HEK293 (cell line): ENCODE results near the gene ZNF768.

Source experiments
- CTCF ChIP-seq: fragments of 450-650 bp; formaldehyde crosslinking; IDR thresholded peaks from 2 replicates; pipeline ENCODE4 v1.5.1; 2016; ENCODE audit warnings: missing biosample characterization, missing genetic modification characterization
- EGR2 ChIP-seq: fragments of 450-650 bp; formaldehyde crosslinking; IDR thresholded peaks from 2 replicates; pipeline ENCODE4 v1.5.1; 2016; ENCODE audit warnings: low read depth, missing biosample characterization, missing genetic modification characterization
- HOXD13 ChIP-seq: sonication (generic); formaldehyde crosslinking; IDR thresholded peaks from 2 replicates; pipeline ENCODE4 v1.8.0; 2022; ENCODE audit warnings: missing genetic modification reagents, borderline replicate concordance
- IKZF3 ChIP-seq: fragments of 450-650 bp; IDR thresholded peaks from 2 replicates; pipeline ENCODE4 v1.5.0; 2018; ENCODE audit warnings: missing biosample characterization, mild to moderate bottlenecking, missing genetic modification characterization, moderate library complexity
- KLF17 ChIP-seq: fragments of 450-650 bp; formaldehyde crosslinking; IDR thresholded peaks from 2 replicates; pipeline ENCODE4 v1.5.1; 2016; ENCODE audit warnings: missing biosample characterization, missing genetic modification characterization
- PATZ1 ChIP-seq: fragments of 450-650 bp; formaldehyde crosslinking; IDR thresholded peaks from 2 replicates; pipeline ENCODE4 v1.5.1; 2016; ENCODE audit warnings: missing biosample characterization, missing genetic modification characterization
- PRDM10 ChIP-seq: fragments of 450-650 bp; formaldehyde crosslinking; IDR thresholded peaks from 2 replicates; pipeline ENCODE4 v1.5.1; 2016; ENCODE audit warnings: missing biosample characterization, missing genetic modification characterization
- PRDM4 ChIP-seq: fragments of 450-650 bp; formaldehyde crosslinking; IDR thresholded peaks from 2 replicates; pipeline ENCODE4 v1.5.1; 2017; ENCODE audit warnings: missing biosample characterization, missing genetic modification characterization
- RBAK ChIP-seq: fragments of 450-650 bp; formaldehyde crosslinking; IDR thresholded peaks from 2 replicates; pipeline ENCODE4 v1.5.1; 2016; ENCODE audit warnings: missing biosample characterization, missing genetic modification characterization
- SP7 ChIP-seq: fragments of 450-650 bp; formaldehyde crosslinking; IDR thresholded peaks from 2 replicates; pipeline ENCODE4 v1.5.1; 2016; ENCODE audit warnings: missing biosample characterization, missing genetic modification characterization
- WT1 ChIP-seq: fragments of 450-650 bp; formaldehyde crosslinking; IDR thresholded peaks from 2 replicates; pipeline ENCODE4 v1.5.1; 2016; ENCODE audit warnings: missing biosample characterization, missing genetic modification characterization
- ZBTB21 ChIP-seq: fragments of 450-650 bp; formaldehyde crosslinking; IDR thresholded peaks from 2 replicates; pipeline ENCODE4 v1.5.1; 2017; ENCODE audit warnings: missing biosample characterization, missing genetic modification characterization
- ZEB2 ChIP-seq: fragments of 450-650 bp; formaldehyde crosslinking; IDR thresholded peaks from 2 replicates; pipeline ENCODE4 v1.5.1; 2016; ENCODE audit warnings: missing biosample characterization, missing genetic modification characterization
- ZFHX2 ChIP-seq: fragments of 450-650 bp; formaldehyde crosslinking; conservative IDR thresholded peaks from 2 replicates; pipeline ENCODE4 v1.5.1; 2016; ENCODE audit warnings: missing biosample characterization, missing genetic modification characterization
- ZNF112 ChIP-seq: fragments of 450-650 bp; formaldehyde crosslinking; IDR thresholded peaks from 2 replicates; pipeline ENCODE4 v1.5.0; 2017; ENCODE audit warnings: missing biosample characterization, missing genetic modification characterization
- ZNF2 ChIP-seq: fragments of 450-650 bp; formaldehyde crosslinking; IDR thresholded peaks from 2 replicates; pipeline ENCODE4 v1.5.1; 2016; ENCODE audit warnings: missing biosample characterization, missing genetic modification characterization
- ZNF302 ChIP-seq: fragments of 450-650 bp; formaldehyde crosslinking; IDR thresholded peaks from 2 replicates; pipeline ENCODE4 v1.5.1; 2016; ENCODE audit warnings: missing biosample characterization, missing genetic modification characterization, low read depth
- ZNF335 ChIP-seq: fragments of 450-650 bp; formaldehyde crosslinking; conservative IDR thresholded peaks from 2 replicates; pipeline ENCODE4 v1.5.1; 2016; ENCODE audit warnings: missing biosample characterization, missing genetic modification characterization
- ZNF394 ChIP-seq: fragments of 450-650 bp; formaldehyde crosslinking; IDR thresholded peaks from 2 replicates; pipeline ENCODE4 v1.5.1; 2016; ENCODE audit warnings: missing biosample characterization, missing genetic modification characterization, mild to moderate bottlenecking, moderate library complexity, borderline replicate concordance
- ZNF530 ChIP-seq: fragments of 450-650 bp; formaldehyde crosslinking; IDR thresholded peaks from 2 replicates; pipeline ENCODE4 v1.5.1; 2016; ENCODE audit warnings: low read depth, missing biosample characterization, missing genetic modification characterization
- ZNF549 ChIP-seq: fragments of 450-650 bp; IDR thresholded peaks from 2 replicates; pipeline ENCODE4 v1.5.1; 2018; ENCODE audit warnings: missing biosample characterization, missing genetic modification characterization, mild to moderate bottlenecking, inconsistent platforms, moderate library complexity
- ZNF561 ChIP-seq: fragments of 450-650 bp; IDR thresholded peaks from 2 replicates; pipeline ENCODE4 v1.5.1; 2018; ENCODE audit warnings: missing biosample characterization, missing genetic modification characterization, borderline replicate concordance
- ZNF596 ChIP-seq: fragments of 450-650 bp; IDR thresholded peaks from 2 replicates; pipeline ENCODE4 v1.5.0; 2018; ENCODE audit warnings: missing biosample characterization, mild to moderate bottlenecking, missing genetic modification characterization, moderate library complexity
- ZNF660 ChIP-seq: fragments of 450-650 bp; IDR thresholded peaks from 2 replicates; pipeline ENCODE4 v1.5.1; 2018; ENCODE audit warnings: missing biosample characterization, mild to moderate bottlenecking, missing genetic modification characterization
- ZNF701 ChIP-seq: fragments of 450-650 bp; formaldehyde crosslinking; IDR thresholded peaks from 2 replicates; pipeline ENCODE4 v1.5.1; 2016; ENCODE audit warnings: missing biosample characterization, missing genetic modification characterization
- ZNF777 ChIP-seq: fragments of 450-650 bp; formaldehyde crosslinking; IDR thresholded peaks from 2 replicates; pipeline ENCODE4 v1.5.1; 2017; ENCODE audit warnings: missing biosample characterization, missing genetic modification characterization, borderline replicate concordance
- ZSCAN18 ChIP-seq: fragments of 450-650 bp; formaldehyde crosslinking; IDR thresholded peaks from 2 replicates; pipeline ENCODE4 v1.5.1; 2016; ENCODE audit warnings: missing biosample characterization, missing genetic modification characterization

ZNF768 gene

GRCh38 chr16:30541502-30542329 is 15.3 kb upstream of the ZNF768 start (continued):
- TF ChIP-seq PRDM4, result no peak
- no peak for TF ChIP-seq ZNF2 (tag by site-specific recombination)
- TF ChIP-seq ZSCAN18, result no peak
- TF ChIP-seq PRDM10 (tag by site-specific recombination), result peak; percentile 81
- 0 out of 2 replicates have a peak, but pooled peaks have one; percentile 17 for TF ChIP-seq PATZ1
- TF ChIP-seq WT1 (tag by site-specific recombination), result peak; percentile 63; the same call in 1 of the 2 replicates
- TF ChIP-seq ZNF660 (tag by site-specific recombination), result peak; percentile 38; the same call in 1 of the 2 replicates
- 0 out of 2 replicates have a peak, but pooled peaks have one; percentile 23 for TF ChIP-seq ZEB2
- no peak for TF ChIP-seq ZNF596 (tag by site-specific recombination)
- no peak for TF ChIP-seq ZNF701 (tag by site-specific recombination)
- peak; percentile 78 for TF ChIP-seq EGR2 (tag by site-specific recombination)
- TF ChIP-seq ZNF335, result peak; percentile 40; the same call in 1 of the 2 replicates
- TF ChIP-seq IKZF3 (tag by site-specific recombination), result peak; percentile 51
- no peak for TF ChIP-seq ZNF530 (tag by site-specific recombination)
- no peak for TF ChIP-seq ZNF777 (tag by site-specific recombination)
- TF ChIP-seq ZNF549 (tag by site-specific recombination), result no peak
- no peak for TF ChIP-seq HOXD13 (CRISPR knock-in tag)
- TF ChIP-seq ZNF302 (tag by site-specific recombination), result no peak
- TF ChIP-seq ZNF112, result no peak
- TF ChIP-seq ZNF394 (tag by site-specific recombination), result peak; percentile 67; the same call in 1 of the 2 replicates
- peak; percentile 43 for TF ChIP-seq SP7 (tag by site-specific recombination)
- no peak for TF ChIP-seq CTCF (tag by site-specific recombination)
- peak; percentile 47; the same call in 1 of the 2 replicates for TF ChIP-seq ZBTB21 (tag by site-specific recombination)
- peak; percentile 54 for TF ChIP-seq KLF17 (tag by site-specific recombination)
- peak; percentile 51; the same call in 1 of the 2 replicates for TF ChIP-seq ZFHX2 (tag by site-specific recombination)
- no peak for TF ChIP-seq ZNF561
- no peak for TF ChIP-seq RBAK (tag by site-specific recombination)
